Activated CD8-positive, alpha-beta memory T cell treated with anti-CD3 and anti-CD28 coated beads for 36 hours (primary cell): ENCODE results near the gene ESAM. TPM values are rescaled to one million over a fixed set of nuclear protein-coding genes. Genes with fewer than 3 reads are reported as not detected.

Source experiments
- CTCF ChIA-PET: fragments of 350-600 bp; sonication (Branson Sonifier 250); formaldehyde crosslinking; loops from one replicate; lab custom pipeline; 2021; ENCODE audit warnings: antibody characterized with exemption; lab: Charles Lee
- POLR2A ChIA-PET: fragments of 350-600 bp; sonication (Branson Sonifier 250); formaldehyde crosslinking; loops from one replicate; lab custom pipeline; 2021; ENCODE audit warnings: antibody characterized with exemption; lab: Charles Lee
- total RNA-seq, 2 experiments: library from RNA; stranded (reverse); gene quantifications; one replicate each; pipeline ENCODE4 v1.2.3, GENCODE V29; 2021

The ESAM gene
- total RNA-seq, 2 experiments from 2014 or later, result 0.94 to 0.95 TPM

DNA sequence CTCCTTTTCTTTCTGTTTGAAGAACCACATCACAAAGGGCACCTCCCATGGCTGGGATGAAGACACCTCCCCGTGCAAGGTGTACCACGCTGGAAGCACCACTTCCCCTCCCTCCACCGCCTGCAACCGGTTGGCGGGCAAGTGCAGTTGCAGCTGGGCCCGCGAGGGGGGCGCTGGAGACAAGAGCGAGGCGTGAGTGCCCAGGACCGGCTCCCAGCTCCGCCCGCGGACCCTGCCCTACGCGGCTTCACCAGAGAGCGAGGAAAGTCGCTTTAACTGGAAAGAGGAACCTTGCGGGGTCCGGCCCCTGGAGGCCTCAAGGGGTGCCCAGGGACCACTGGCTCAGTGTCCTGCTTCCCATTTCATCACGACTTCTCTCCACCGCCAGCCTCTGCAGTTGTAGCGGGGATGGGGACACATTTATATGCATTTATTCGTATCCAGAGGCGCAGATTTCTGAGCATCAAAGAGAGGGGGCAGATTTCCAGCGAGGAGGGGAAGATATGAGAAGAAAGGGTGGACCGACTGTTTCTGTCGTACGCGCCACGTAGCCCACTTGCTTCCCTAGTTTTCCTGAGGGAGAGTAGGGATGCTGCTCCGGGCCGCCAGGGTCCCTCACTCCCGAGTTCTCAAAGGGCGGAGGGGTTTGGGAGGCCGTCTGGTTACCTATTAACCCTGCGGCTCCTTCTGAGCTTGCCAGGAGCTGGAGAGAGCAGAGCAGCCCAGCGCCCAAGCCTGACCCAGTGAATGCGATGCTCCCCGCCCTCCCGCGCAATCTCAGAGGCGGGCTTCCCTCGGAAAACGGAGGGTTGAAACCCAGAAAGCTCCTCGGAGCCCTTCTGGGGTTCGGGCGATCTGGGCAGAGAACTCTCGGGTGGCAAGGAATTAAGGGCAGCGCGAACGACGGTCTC lies 3.5 kb downstream of the ESAM start:
- POLR2A ChIA-PET, result interaction anchor here (0.6 to 1.8 kb wide), 2 partner anchors 12 to 87 kb away, joined by 3 to 4 read pairs; no protein-coding TSS in a partner anchor
- CTCF ChIA-PET, result interaction anchor here (0.6 to 2.5 kb wide), 10 partner anchors 12 to 195 kb away, joined by 3 to 9 read pairs (median 4); partner anchors contain the start of genes CCDC15 and NRGN

DNA sequence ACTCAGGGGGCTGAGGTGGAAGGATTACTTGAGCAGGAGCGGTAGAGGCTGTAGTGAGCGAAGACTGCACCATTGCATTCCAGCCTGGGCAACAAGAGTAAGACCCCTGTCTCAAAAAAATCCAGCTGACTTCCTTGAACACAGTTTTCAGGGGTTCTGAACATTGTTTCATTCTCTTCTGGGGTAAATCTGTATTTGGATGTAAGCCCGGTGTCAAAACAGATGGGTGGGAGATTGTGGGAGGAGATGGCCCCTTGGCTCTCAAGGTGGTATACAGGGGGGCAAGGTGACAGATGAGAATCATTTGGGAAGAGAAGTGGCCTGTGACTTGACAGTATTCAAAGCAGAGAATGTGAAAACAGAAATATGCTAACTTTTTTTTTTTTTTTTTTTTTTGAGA lies 4.8 kb downstream of the ESAM start:
- CTCF ChIA-PET, result interaction anchor here (0.9 to 2.5 kb wide), 3 partner anchors 11 to 76 kb away, joined by 3 to 9 read pairs (median 7); partner anchors contain the start of gene NRGN
- POLR2A ChIA-PET, result interaction anchor here (1.8 kb wide), 1 partner anchor 11 kb away, joined by 4 read pairs; no protein-coding TSS in a partner anchor

DNA sequence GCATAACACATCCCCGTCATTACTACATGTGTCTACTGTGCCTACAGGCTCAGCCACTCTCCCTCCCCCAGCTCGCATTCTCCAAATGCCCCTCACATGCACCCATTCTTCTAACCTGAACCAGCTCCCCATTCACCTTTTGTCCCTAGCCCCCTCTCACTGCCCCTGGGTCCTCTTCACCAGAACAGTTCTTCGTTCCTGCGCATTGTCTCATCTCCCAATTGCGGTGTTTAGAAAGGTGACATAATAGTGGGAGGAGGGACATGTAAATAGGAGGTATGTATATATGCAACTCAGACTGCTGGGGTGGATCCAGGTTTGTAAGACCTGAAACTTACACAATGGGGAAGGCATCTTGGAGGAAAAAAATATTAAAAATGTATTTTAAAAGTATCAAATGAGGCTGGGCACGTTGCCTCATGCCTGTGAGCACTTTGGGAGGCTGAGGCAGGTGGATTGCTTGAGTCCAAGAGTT lies 5.3 kb downstream of the ESAM start:
- POLR2A ChIA-PET, result no interaction called here
- CTCF ChIA-PET, result interaction anchor here (1.0 kb wide), 1 partner anchor 9 kb away, joined by 3 read pairs; no protein-coding TSS in a partner anchor

DNA sequence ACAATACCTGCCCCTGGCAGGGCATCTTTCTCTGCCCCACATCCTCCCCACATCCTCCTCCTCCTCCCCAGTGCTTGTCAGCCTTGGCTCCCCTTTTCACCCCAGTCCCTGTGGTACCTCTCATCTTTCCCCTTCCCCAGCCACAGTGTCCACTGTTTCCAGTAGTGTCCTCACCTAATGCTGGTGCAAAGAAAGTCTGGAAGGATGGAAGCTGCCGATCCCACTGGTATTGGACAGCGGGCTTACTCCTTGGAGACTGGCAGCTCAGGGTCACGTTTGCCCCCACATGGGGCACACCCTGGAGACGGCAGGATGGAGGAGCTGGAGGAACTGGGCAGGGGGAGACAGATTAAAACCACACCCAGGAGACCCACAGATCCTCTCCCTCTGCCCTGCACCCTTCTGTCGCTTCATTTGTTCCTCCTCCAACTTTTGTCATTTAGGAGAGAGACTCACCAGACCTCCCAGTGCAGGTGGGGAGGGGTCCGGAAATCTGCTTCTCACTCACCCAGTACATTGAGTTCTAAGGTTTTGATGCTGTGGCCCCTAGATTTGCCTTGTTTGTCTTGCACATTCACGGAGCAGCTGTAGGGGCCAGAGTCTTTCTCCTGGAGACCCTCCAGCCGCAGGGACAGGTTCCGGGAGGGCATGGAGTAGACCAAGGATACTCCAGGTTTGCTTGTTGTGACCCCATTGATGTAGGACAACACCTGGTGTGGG lies 5.9 kb downstream of the ESAM start:
- POLR2A ChIA-PET, result no interaction called here
- CTCF ChIA-PET, result interaction anchor here (1.0 to 1.2 kb wide), 2 partner anchors 8 to 10 kb away, joined by 3 to 4 read pairs; no protein-coding TSS in a partner anchor

DNA sequence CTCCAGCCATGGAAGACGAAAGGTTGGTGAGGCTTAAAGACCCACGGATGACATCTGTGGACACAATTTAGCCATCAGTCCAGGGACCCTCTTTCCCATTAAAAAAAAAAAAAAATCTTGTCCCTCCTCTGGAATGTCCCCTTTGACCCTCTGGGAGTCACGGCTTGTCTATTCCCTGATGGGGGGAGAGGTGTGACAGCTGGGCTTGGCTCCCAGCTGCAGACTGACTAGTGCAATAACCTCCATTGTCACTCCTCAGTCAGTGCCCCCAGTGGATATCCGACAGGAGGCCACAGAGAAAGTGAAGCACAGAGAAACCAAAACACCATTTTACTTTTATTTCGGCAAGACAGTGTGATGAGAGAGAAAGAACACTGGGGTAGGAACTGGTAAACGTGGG lies 7.4 kb downstream of the ESAM start:
- ChIA-PET POLR2A (no interaction called here), CTCF (interaction anchor here (0.7 kb wide), 1 partner anchor 75 kb away, joined by 3 read pairs; no protein-coding TSS in a partner anchor)

DNA sequence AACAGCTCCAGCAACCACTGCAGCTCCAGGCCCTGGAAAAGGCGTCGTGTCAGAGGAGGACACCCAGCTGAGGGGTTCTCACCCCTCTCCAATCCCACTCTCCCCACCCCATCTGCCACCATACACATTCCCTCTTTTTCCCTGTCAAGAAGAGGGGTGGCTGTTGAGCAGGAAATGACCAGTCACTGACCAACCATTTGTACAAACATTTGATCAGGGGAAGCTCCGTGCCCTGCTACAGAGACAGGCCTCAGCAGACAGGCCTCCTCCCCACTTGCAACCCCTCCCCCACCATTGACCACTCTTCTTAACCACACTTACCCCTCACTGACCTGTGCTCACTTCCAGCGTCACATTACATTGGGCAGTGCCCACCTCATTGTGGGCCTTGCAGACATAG lies 7.8 kb downstream of the ESAM start:
- POLR2A ChIA-PET, result no interaction called here

DNA sequence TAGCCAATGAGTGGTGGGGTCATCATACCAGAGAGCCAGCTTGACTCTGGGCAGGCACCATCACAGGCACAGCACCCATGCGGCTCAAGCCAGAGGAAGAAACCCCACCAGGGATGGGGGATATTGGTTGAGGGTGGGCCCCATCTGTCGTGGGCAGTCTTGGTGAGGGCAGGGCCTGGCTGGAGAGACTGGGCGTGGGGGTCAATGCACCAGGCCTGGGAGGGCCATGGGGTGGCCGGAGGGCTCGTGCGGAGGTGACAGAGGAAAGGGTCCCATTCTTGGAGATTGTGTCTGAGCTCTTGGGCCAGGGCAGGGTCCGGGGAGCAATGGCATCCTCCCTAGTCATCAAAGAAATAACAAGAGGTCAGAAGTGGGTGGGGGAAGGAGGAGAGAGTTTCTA lies 8.5 kb downstream of the ESAM start:
- POLR2A ChIA-PET, result no interaction called here
- CTCF ChIA-PET, result interaction anchor here (1.3 to 1.5 kb wide), 2 partner anchors 9 to 85 kb away, joined by 3 to 5 read pairs; partner anchors contain the start of gene ESAM

More for the DNA sequence above, 7.8 kb downstream of the ESAM start:
- CTCF ChIA-PET, result no interaction called here

DNA sequence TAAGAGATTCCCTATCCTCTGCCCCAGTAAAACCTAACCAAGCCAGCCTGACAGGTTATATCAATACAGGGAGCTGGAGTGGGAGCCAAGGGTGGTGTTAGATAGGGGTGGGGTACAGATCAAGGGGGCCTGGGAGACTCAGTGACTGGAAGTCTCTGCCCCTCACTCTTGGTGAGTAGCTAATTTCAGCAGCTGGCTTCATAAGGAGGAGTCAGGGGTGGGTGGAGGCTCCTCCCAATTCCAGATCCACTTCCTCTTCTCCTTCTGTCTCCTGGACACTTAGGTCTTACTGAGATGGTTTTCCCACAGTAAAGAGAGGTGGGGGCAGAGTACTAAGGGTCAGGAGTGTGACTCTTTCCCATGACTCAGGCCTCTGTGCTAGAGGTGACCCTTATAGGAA lies 8.9 kb downstream of the ESAM start:
- ChIA-PET POLR2A (interaction anchor here (0.9 kb wide), 1 partner anchor 8 kb away, joined by 4 read pairs; no protein-coding TSS in a partner anchor), CTCF (interaction anchor here (1.3 to 1.5 kb wide), 2 partner anchors 10 to 84 kb away, joined by 3 to 5 read pairs; partner anchors contain the start of gene ESAM)

DNA sequence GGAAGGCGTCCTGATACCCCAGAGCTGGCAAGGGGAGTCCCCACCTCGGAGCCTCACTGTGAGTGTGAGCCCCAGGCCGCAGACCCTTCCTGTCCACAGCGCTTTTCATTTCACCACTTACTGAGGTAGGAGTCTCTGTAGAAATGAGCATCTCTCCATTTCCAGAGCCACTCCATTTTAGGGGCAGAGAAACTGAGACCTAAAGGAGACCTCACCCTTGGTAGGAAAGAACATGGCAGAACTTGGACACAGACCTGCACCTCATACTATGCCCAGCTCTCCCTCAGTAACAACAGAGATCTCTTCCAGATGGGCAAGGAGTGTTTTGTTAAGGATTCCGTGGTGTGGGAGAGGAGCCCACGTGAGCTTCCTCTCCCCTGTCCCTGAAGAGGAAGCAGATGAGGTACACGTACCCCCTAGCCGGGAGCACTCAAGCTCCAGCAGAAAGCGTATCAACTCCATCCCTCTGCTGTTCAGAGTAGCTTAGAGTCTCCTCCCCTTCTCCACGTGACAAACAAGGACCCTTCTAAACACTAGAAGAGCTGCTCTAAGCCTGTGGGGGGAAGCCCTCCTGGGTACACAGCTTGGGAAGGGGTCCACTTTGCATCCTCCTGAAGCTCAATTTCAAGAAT lies 9.5 kb downstream of the ESAM start:
- CTCF ChIA-PET, result interaction anchor here (1.3 to 1.5 kb wide), 2 partner anchors 10 to 84 kb away, joined by 3 to 5 read pairs; partner anchors contain the start of gene ESAM

DNA sequence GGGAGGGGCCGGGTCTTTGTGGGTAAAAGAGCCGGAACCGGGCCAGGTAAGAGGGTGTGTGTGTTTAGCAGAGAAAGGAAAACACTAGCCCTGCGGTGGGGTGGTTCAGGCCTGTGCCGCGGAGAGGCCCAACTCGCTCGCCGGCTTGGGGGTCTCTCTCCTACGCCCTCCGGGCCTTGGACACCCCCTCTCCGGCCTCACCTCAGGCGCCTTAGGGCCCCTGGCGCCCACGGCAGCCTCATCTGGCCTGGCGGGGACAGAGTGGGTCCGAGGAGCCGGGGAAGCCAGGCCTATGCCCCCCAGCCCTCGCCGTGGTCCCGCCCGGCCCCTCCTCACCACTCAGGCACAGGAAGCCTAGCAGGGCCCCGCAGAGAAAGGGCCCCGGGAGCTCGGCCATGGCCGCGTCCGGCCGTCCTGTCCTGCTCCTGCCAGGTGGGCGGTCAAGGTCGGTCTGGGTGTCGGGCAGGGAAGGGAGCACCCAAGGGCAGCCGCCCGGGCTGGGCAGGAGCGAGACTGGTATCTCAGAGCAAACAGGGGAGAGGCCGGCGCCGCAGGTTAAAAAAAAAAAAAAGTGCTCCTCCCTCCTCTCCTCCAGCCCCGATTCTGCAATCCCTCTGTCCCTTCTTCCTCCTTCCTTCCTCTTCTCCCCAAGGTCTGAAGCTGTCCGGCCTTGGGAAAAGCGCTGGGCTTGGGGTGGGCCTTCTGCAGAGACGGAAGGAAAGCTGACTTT lies 10.2 kb downstream of the ESAM start, which contains the start of gene VSIG2:
VSIG2 (minus strand) TSS at position 515 of the 730 bp plus-strand sequence; CDS start at position 397, 118 bp downstream.
- POLR2A ChIA-PET, result interaction anchor here (0.6 to 0.9 kb wide), 2 partner anchors 9 to 92 kb away, joined by 4 to 5 read pairs; no protein-coding TSS in a partner anchor

More for the DNA sequence above, 9.5 kb downstream of the ESAM start:
- POLR2A ChIA-PET, result interaction anchor here (0.9 kb wide), 1 partner anchor 8 kb away, joined by 4 read pairs; no protein-coding TSS in a partner anchor

DNA sequence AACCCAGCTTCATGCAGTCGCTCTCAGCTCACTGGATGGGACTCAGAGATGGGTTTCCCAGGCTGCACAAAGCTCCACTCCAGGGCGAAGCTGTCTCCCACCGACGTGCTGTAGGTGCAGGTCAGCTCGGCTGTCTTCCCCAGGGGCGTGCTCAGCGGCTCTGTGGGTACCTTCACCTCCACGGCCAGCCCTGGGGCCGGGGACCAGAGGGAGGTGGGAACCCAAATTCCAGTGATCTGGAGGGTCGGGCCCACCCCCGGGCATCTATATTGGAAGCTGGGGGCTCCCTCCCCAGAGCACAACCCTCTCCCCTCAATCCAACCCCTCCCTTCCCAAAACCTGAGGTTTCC lies 10.7 kb downstream of the ESAM start:
- ChIA-PET POLR2A (interaction anchor here (0.6 kb wide), 1 partner anchor 91 kb away, joined by 5 read pairs; no protein-coding TSS in a partner anchor), CTCF (no interaction called here)

More for the DNA sequence above, 10.2 kb downstream of the ESAM start, which contains the start of gene VSIG2:
- CTCF ChIA-PET, result interaction anchor here (1.5 kb wide), 1 partner anchor 11 kb away, joined by 5 read pairs; the partner anchor contains the start of gene ESAM

DNA sequence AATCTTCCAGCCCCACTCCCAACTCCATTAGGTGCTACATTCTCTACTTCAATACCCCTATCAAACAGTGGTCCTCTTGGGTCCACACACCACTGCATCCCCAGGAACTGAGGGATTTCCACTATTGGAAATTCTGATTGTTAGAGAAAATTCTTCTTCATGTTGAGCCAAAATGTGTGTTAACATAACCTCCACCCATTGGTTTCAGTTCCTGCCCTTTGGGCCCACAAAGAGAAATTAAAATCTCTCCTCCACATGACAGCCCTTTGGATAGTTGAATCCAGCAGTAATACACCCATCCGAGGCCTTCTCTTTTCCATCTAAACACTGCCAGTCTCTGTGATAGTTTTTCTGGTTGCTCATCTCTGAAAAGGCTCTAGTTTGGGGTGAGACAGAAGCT lies 12.2 kb downstream of the ESAM start:
- ChIA-PET POLR2A (no interaction called here), CTCF (no interaction called here)

DNA sequence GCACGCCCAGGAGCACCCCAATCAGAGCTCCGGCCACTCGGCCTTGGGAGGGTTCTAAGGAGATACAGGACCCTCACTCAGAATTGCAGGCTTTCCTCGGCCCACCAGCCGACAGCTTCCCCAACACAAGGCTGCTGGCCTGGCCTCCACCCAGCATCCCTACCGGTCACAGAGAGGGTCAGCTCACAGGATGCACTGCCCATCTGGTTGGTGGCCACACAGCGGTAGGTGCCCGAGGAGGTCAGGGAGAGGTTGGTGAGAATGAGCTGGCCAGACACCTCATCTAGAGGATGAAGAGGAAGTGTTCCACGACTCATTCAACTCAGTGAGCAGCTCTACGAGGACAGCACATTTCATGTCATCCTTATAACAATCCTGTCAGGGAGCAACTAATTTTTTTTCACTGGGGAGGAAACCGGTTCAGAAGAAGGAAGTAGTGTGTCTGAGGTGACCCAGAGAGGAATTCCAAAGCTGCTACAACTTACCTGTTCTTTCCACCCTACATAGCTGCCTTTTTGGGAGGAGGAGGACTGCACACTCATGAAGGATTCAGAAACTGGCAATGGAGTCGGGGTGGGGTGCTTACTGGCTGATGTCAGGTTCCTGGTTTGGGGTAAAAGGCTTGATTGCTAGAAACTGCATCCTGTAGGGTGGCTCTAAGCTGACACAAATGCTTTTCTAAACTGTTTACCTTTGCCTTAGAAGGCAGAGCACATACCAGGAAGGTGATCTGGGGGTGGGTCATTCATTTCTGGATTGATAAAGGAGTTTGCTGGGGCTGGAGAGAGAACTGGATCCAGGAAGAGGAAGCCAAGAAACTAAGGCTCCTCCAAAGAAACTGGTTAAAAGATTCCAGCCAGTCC lies 13.4 kb downstream of the ESAM start:
- POLR2A ChIA-PET, result no interaction called here
- CTCF ChIA-PET, result interaction anchor here (1.0 to 5.7 kb wide), 4 partner anchors 8 to 123 kb away, joined by 3 to 40 read pairs (median 4); partner anchors contain the start of genes ESAM, SIAE and SPA17

DNA sequence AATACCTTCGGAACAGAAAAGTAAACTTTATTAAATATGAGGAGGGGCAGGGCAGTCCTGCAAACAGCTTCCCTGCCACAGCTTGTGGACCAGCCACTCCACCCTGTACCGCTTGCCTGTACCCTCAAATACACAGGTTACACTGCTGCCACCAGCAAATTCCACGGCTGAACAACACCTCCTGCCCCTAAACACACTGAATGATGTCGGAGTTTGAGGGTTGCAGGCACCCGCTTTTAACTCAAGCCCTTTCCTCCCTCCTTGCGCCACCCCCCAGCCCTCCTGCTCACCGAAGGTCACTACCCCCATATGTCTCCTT lies 14.0 kb downstream of the ESAM start:
- CTCF ChIA-PET, result interaction anchor here (0.5 to 5.7 kb wide), 5 partner anchors 8 to 124 kb away, joined by 3 to 40 read pairs (median 4); partner anchors contain the start of genes ESAM, SIAE and SPA17
- POLR2A ChIA-PET, result no interaction called here

DNA sequence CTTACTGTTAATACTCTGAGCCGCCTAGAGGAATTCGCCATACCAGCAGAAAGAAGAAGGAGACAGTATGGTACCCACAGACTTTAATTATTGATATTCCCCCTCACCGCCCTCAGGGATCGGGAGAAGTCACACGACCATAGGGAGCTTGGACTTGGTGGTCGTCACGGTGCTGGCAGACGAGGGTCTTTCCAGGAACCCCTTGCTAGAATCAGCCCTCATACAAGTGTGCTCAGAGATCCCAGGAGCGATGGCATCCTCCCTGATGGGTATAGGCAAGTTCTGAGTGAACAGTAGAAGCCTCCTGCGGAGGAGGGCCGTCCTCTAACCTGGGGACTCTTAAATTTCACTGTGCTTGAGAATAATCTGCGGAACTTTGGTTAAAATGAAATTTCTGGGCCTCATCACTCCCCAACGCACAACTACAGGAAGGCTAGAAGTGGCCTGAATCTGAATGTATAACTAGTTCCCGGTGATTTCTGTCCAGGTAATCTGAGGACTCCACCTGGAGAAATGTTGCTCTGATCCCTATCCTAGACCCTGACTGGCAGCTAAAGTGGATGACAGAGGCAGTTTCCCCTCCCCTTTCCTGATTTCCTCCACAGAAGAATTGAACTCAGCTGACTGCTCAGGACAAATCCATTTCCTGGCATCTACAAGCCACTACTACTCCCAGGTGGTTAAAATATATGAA lies 14.5 kb downstream of the ESAM start:
- CTCF ChIA-PET, result interaction anchor here (0.5 to 5.7 kb wide), 8 partner anchors 9 to 124 kb away, joined by 3 to 40 read pairs (median 4); partner anchors contain the start of genes ESAM, MSANTD2, SIAE and SPA17
- POLR2A ChIA-PET, result no interaction called here
